ENCODE results near the gene POLH.
"Not testable (repeated sequence)": the region's sequence is repeated elsewhere in the genome, so short reads cannot be mapped to it uniquely, and the experiment has no call there.

Gene POLH

DNA sequence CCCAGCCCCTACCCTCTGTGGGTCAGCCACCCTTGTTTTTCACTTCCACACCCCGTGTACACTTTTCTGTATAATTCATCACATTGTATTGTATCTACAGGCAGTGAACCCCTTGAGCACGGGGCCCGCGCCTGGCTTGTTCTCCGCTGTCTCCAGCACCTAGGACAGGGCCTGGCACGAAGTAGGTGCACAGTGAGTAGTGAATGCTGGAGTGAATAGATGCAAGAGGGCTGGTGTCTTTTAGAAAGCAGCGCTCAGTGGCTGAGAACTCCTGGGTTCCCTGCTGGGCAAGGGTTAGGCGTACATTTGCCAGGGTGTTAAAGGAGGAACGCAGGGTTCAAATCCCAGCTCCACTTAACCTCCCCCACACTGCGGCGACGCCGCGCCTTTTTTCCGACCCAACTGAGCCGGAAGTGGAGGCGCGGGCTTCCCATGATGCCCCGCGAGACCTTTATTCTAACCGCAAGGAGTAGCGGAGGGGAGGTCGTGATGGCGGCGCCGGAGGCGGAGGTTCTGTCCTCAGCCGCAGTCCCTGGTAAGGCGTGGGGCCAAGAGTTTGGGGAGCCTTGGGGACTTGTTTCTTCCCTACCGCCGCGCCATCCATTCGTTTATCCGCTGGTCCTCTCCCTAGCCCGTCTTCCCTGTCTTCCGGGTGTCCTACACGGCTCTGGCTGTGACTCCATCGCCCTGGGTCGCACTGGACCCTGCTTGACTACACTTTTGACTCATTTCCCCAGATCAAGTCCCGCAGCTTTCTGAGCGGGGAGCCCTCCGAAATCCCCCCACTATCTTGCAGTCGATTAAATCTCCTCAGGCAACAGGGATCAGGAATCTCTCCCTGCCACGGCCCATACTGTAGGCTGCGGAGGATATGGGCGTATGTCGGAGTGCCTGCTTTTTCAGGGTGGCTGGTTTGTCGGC, 59.7 kb downstream of the POLH start, which contains the start of gene MAD2L1BP:
MAD2L1BP (plus strand) TSS at position 454 of the 921 bp plus-strand sequence; CDS start at position 490, 36 bp downstream.
- Histone ChIP-seq H3K9me3 (replicated peaks; ENCODE audit: low read length) (no peaks in the 10 kb centered on the region), H3K9ac (ENCODE audit: low read depth, low read length) (peak within 1 kb of the TSS; percentile 87), H3K4me3 (ENCODE audit: low read length) (peak within 1 kb of the TSS; percentile 89), H3K4me1 (ENCODE audit: control insufficient read depth, insufficient read depth, low read length) (peaks cover 20% of the 10 kb centered on the region), H3K27me3 (ENCODE audit: control insufficient read depth, insufficient read depth, low read length) (no peaks in the 10 kb centered on the region), H3K36me3 (ENCODE audit: insufficient read depth, low read length) (peaks cover 19% of the 10 kb centered on the region), H3K4me2 (ENCODE audit: low read length) (peak within 1 kb of the TSS; percentile 96)

GRCh38 chr6:43636308-43636659, 60.3 kb downstream of the POLH start:
- peak overlapping the region; percentile 87 for H3K9ac ChIP-seq (ENCODE audit: low read depth, low read length)
- H3K27me3 ChIP-seq (ENCODE audit: control insufficient read depth, insufficient read depth, low read length), result no peaks in the 10 kb centered on the region
- H3K4me3 ChIP-seq (ENCODE audit: low read length), result peak overlapping the region; percentile 89
- H3K36me3 ChIP-seq (ENCODE audit: insufficient read depth, low read length), result peaks cover 21% of the 10 kb centered on the region
- H3K9me3 ChIP-seq (replicated peaks; ENCODE audit: low read length), result no peaks in the 10 kb centered on the region
- peak overlapping the region; percentile 96 for H3K4me2 ChIP-seq (ENCODE audit: low read length)
- peaks cover 15% of the 10 kb centered on the region for H3K4me1 ChIP-seq (ENCODE audit: control insufficient read depth, insufficient read depth, low read length)

DNA sequence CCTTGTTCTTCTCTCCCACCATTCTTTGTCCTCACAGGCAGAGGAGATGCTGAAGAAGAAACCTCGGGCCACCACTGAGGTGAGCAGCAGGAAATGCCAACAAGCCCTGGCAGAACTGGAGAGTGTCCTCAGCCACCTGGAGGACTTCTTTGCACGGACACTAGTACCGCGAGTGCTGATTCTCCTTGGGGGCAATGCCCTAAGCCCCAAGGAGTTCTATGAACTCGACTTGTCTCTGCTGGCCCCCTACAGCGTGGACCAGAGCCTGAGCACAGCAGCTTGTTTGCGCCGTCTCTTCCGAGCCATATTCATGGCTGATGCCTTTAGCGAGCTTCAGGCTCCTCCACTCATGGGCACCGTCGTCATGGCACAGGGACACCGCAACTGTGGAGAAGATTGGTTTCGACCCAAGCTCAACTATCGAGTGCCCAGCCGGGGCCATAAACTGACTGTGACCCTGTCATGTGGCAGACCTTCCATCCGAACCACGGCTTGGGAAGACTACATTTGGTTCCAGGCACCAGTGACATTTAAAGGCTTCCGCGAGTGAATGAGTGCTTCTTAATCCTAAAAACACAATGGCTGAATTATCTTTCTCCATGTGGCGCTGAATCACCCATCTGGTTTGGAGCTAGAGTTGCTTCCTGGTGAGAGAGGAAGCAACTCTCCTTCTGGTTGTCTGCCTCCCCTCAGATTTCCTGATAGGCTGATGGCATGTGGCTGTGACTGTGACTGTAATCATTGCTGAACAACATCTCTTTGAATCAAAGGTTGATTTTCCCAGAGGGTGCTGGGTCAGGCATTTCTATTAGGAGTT, 64.2 kb downstream of the POLH start:
- H3K9ac ChIP-seq (ENCODE audit: low read depth, low read length), result no peak overlapping the region

GRCh38 chr6:43644940-43645612, 69.1 kb downstream of the POLH start, which contains the start of gene RSPH9:
Gene RSPH9, plus strand, starts transcription at chr6:43645036. Its CDS starts 63 bp downstream, at chr6:43645099.
- Histone ChIP-seq H3K4me3 (ENCODE audit: low read length) (peak within 1 kb of the TSS; percentile 61), H3K27me3 (ENCODE audit: control insufficient read depth, insufficient read depth, low read length) (no peaks in the 10 kb centered on the region), H3K9ac (ENCODE audit: low read depth, low read length) (no peak within 1 kb of the TSS), H3K36me3 (ENCODE audit: insufficient read depth, low read length) (peaks cover 17% of the 10 kb centered on the region), H3K9me3 (replicated peaks; ENCODE audit: low read length) (no peaks in the 10 kb centered on the region), H3K4me2 (ENCODE audit: low read length) (peak within 1 kb of the TSS; percentile 82), H3K4me1 (ENCODE audit: control insufficient read depth, insufficient read depth, low read length) (peaks cover 9% of the 10 kb centered on the region)

More for the DNA sequence above, 64.2 kb downstream of the POLH start:
- Histone ChIP-seq H3K27me3 (ENCODE audit: control insufficient read depth, insufficient read depth, low read length) (no peaks in the 10 kb centered on the region), H3K4me2 (ENCODE audit: low read length) (no peak overlapping the region), H3K36me3 (ENCODE audit: insufficient read depth, low read length) (peaks cover 30% of the 10 kb centered on the region), H3K4me1 (ENCODE audit: control insufficient read depth, insufficient read depth, low read length) (peaks cover 18% of the 10 kb centered on the region), H3K4me3 (ENCODE audit: low read length) (no peak overlapping the region), H3K9me3 (replicated peaks; ENCODE audit: low read length) (no peaks in the 10 kb centered on the region)

DNA sequence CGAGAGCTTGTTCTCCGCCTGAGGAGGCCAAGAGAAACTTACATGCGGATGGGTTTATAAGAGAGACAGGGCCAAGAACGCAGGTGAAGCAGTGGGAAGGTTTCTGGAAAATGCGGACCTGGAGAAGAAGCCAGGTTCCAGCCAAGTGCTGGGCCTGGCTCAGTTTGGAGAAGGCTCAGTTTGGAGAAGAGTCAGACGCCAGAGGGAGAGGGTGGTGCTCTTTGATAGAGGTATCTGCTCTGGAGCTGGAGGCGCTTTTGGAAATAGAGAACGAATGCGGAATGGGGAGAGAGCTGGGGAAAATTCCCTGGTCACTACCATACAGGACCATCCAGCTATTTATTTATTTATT, 69.6 kb downstream of the POLH start:
- peak overlapping the region; percentile 61 for H3K4me3 ChIP-seq (ENCODE audit: low read length)
- no peaks in the 10 kb centered on the region for H3K27me3 ChIP-seq (ENCODE audit: control insufficient read depth, insufficient read depth, low read length)
- H3K9ac ChIP-seq (ENCODE audit: low read depth, low read length), result no peak overlapping the region
- H3K4me2 ChIP-seq (ENCODE audit: low read length), result peak overlapping the region; percentile 82
- H3K9me3 ChIP-seq (replicated peaks; ENCODE audit: low read length), result no peaks in the 10 kb centered on the region
- H3K4me1 ChIP-seq (ENCODE audit: control insufficient read depth, insufficient read depth, low read length), result peaks cover 9% of the 10 kb centered on the region
- H3K36me3 ChIP-seq (ENCODE audit: insufficient read depth, low read length), result peaks cover 12% of the 10 kb centered on the region

DNA sequence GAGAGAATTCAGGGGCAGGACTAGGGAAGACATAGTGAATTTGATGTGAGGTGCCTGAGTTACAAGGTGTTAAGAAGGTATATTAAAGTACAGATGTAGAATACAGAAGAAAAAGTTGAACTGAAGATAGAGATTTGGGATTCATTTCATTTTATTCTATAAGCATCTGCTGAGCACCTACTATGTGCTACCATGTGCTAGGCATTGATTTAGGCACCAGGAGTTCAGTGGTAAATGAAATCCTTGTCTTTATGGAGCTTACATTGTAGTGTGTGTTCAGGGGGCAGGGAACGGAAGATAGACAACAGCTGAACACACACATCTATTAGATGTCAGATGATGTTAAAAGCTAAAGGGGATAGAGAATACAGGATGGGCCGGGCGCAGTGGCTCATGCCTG, 71.6 kb downstream of the POLH start:
- Histone ChIP-seq H3K9me3 (replicated peaks; ENCODE audit: low read length) (no peaks in the 10 kb centered on the region), H3K9ac (ENCODE audit: low read depth, low read length) (no peak overlapping the region), H3K4me3 (ENCODE audit: low read length) (no peak overlapping the region), H3K4me2 (ENCODE audit: low read length) (no peak overlapping the region), H3K27me3 (ENCODE audit: control insufficient read depth, insufficient read depth, low read length) (no peaks in the 10 kb centered on the region), H3K36me3 (ENCODE audit: insufficient read depth, low read length) (peaks cover 1% of the 10 kb centered on the region), H3K4me1 (ENCODE audit: control insufficient read depth, insufficient read depth, low read length) (peaks cover 9% of the 10 kb centered on the region)

DNA sequence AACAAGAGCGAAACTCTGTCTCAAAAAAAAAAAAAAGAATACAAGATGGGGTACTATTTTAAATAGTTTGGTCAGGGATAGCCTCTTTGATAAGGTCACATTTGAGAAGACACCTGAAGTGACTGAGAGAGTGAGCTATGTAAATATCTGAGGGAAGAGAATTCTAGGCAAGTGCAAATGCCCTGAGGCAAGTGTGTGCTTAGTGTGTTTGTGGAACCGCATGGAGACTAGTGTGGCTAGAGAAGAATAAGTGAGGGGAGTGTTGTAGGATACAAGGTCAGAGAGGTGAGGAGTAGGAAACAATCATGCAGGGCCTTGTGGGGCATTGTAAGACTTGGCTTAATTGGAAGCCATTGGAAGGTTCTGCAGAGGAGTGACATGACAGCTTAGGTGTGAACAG, 72.3 kb downstream of the POLH start:
- Histone ChIP-seq H3K9me3 (replicated peaks; ENCODE audit: low read length) (no peaks in the 10 kb centered on the region), H3K27me3 (ENCODE audit: control insufficient read depth, insufficient read depth, low read length) (no peaks in the 10 kb centered on the region), H3K9ac (ENCODE audit: low read depth, low read length) (no peak overlapping the region), H3K36me3 (ENCODE audit: insufficient read depth, low read length) (no peaks in the 10 kb centered on the region), H3K4me3 (ENCODE audit: low read length) (no peak overlapping the region), H3K4me1 (ENCODE audit: control insufficient read depth, insufficient read depth, low read length) (peaks cover 9% of the 10 kb centered on the region), H3K4me2 (ENCODE audit: low read length) (no peak overlapping the region)

DNA sequence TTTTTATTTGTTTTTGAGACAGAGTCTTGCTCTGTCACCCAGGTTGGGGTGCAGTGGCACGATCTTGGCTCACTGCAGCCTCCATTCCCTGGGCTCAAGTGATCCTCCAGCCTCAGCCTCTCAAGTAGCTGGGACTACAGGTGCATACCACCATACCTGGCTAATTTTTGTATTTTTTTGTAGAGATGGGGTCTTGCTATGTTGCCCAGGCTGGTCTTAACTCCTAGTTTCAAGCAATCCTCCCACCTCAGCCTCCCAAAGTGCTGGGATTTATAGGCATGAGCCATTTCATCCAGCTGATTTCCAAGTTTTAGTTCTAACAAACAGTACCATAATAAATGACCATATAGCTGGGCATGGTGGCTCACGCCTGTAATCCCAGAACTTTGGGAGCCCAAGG, 76.8 kb downstream of the POLH start:
- H3K36me3 ChIP-seq (ENCODE audit: insufficient read depth, low read length); H3K4me2 ChIP-seq (ENCODE audit: low read length); H3K4me1 ChIP-seq (ENCODE audit: control insufficient read depth, insufficient read depth, low read length); H3K9ac ChIP-seq (ENCODE audit: low read depth, low read length); H3K27me3 ChIP-seq (ENCODE audit: control insufficient read depth, insufficient read depth, low read length); H3K9me3 ChIP-seq (replicated peaks; ENCODE audit: low read length); H3K4me3 ChIP-seq (ENCODE audit: low read length): not testable (repeated sequence)

GRCh38 chr6:43657221-43657802, 81.3 kb downstream of the POLH start:
- H3K9me3 ChIP-seq (replicated peaks; ENCODE audit: low read length), result no peaks in the 10 kb centered on the region
- no peaks in the 10 kb centered on the region for H3K27me3 ChIP-seq (ENCODE audit: control insufficient read depth, insufficient read depth, low read length)
- no peak overlapping the region for H3K9ac ChIP-seq (ENCODE audit: low read depth, low read length)
- no peaks in the 10 kb centered on the region for H3K36me3 ChIP-seq (ENCODE audit: insufficient read depth, low read length)
- no peak overlapping the region for H3K4me2 ChIP-seq (ENCODE audit: low read length)
- no peaks in the 10 kb centered on the region for H3K4me1 ChIP-seq (ENCODE audit: control insufficient read depth, insufficient read depth, low read length)
- no peak overlapping the region for H3K4me3 ChIP-seq (ENCODE audit: low read length)

- no peaks in the 10 kb centered on the region for H3K36me3 ChIP-seq (ENCODE audit: insufficient read depth, low read length)
- H3K4me3 ChIP-seq (ENCODE audit: low read length), result no peak overlapping the region
- no peak overlapping the region for H3K9ac ChIP-seq (ENCODE audit: low read depth, low read length)
- H3K9me3 ChIP-seq (replicated peaks; ENCODE audit: low read length), result no peaks in the 10 kb centered on the region
- H3K27me3 ChIP-seq (ENCODE audit: control insufficient read depth, insufficient read depth, low read length), result no peaks in the 10 kb centered on the region
- H3K4me2 ChIP-seq (ENCODE audit: low read length), result no peak overlapping the region
- no peaks in the 10 kb centered on the region for H3K4me1 ChIP-seq (ENCODE audit: control insufficient read depth, insufficient read depth, low read length)
These were observed 82.2 kb downstream of the POLH start for GRCh38 chr6:43658161-43658560.

DNA sequence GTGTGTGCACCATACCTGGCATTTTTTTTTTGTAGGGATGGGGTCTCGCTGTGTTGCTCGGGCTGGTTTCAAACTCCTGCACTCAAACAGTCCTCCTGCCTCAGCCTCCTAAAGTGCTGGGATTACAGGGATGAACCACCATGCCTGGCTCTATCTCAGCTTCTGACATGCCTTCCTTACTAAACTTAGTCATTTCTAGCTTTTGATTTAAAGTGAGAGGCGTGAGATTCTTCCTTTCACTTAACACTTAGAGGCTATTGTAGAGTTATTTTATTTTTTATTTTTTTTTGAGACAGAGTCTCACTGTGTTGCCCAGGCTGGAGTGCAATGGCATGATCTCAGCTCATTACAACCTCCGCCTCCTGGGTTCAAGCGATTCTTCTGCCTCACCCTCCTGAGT, 87.0 kb downstream of the POLH start:
- H3K4me1 ChIP-seq (ENCODE audit: control insufficient read depth, insufficient read depth, low read length); H3K36me3 ChIP-seq (ENCODE audit: insufficient read depth, low read length); H3K4me2 ChIP-seq (ENCODE audit: low read length); H3K9ac ChIP-seq (ENCODE audit: low read depth, low read length); H3K4me3 ChIP-seq (ENCODE audit: low read length); H3K27me3 ChIP-seq (ENCODE audit: control insufficient read depth, insufficient read depth, low read length); H3K9me3 ChIP-seq (replicated peaks; ENCODE audit: low read length): not testable (repeated sequence)

Data from skeletal muscle satellite cell (primary cell).